Hepatocyte (in vitro differentiated cells): Measurements from ENCODE around the gene ATP6V0A1. TPM values are rescaled to one million over a fixed set of nuclear protein-coding genes. Genes with fewer than 3 reads are reported as not detected.
A peak's percentile ranks its signal among the peaks of the same experiment; 100 is the strongest.
"Not testable (repeated sequence)": the region's sequence is repeated elsewhere in the genome, so short reads cannot be mapped to it uniquely, and the experiment has no call there.

Experiments
- DNase-seq: peaks from one replicate; pipeline ENCODE4 v3.0.0-alpha.2; 2016; ENCODE audit warnings: low spot score
- H2AFZ ChIP-seq: fragments of 200-600 bp; sonication (generic); 2 replicates; pipeline ENCODE4 v1.6.0; 2016; ENCODE audit warnings: antibody characterized with exemption, mild to moderate bottlenecking
- H3K27ac ChIP-seq: fragments of 200-600 bp; sonication (generic); 2 replicates; pipeline ENCODE4 v1.5.1; 2016; ENCODE audit warnings: mild to moderate bottlenecking
- H3K27me3 ChIP-seq: fragments of 200-600 bp; sonication (generic); 2 replicates; pipeline ENCODE4 v1.6.1; 2016
- H3K36me3 ChIP-seq: fragments of 200-600 bp; sonication (generic); replicated peaks from 2 replicates; pipeline ENCODE4 v1.5.1; 2016; ENCODE audit warnings: low read depth; ENCODE audit not compliant: insufficient read depth
- H3K4me1 ChIP-seq: fragments of 200-600 bp; sonication (generic); 2 replicates; pipeline ENCODE4 v1.5.1; 2016; ENCODE audit warnings: mild to moderate bottlenecking, moderate library complexity; ENCODE audit not compliant: insufficient read depth
- H3K4me2 ChIP-seq: fragments of 200-600 bp; sonication (generic); 2 replicates; pipeline ENCODE4 v1.6.0; 2016
- H3K4me3 ChIP-seq: fragments of 200-600 bp; sonication (generic); 2 replicates; pipeline ENCODE4 v1.5.1; 2016; ENCODE audit warnings: mild to moderate bottlenecking
- H3K79me2 ChIP-seq: fragments of 200-600 bp; sonication (generic); 2 replicates; pipeline ENCODE4 v1.6.0; 2017; ENCODE audit warnings: mild to moderate bottlenecking
- H3K9me2 ChIP-seq: fragments of 200-600 bp; sonication (generic); replicated peaks from 2 replicates; pipeline ENCODE4 v1.6.0; 2017; ENCODE audit warnings: mild to moderate bottlenecking; ENCODE audit not compliant: insufficient read depth
- H3K9me3 ChIP-seq: fragments of 200-600 bp; sonication (generic); 2 replicates; pipeline ENCODE4 v1.5.1; 2016; ENCODE audit warnings: low read depth, mild to moderate bottlenecking
- H4K20me1 ChIP-seq: fragments of 200-600 bp; sonication (generic); 2 replicates; pipeline ENCODE4 v1.6.0; 2016; ENCODE audit warnings: mild to moderate bottlenecking; ENCODE audit not compliant: insufficient read depth, poor library complexity, severe bottlenecking
- EZH2 ChIP-seq: fragments of 200-600 bp; sonication (generic); IDR thresholded peaks from 2 replicates; pipeline ENCODE4 v1.6.1; 2016; ENCODE audit warnings: antibody characterized with exemption, mild to moderate bottlenecking, borderline replicate concordance
- EZH2phosphoT487 ChIP-seq: fragments of 200-600 bp; sonication (generic); IDR thresholded peaks from one replicate; pipeline ENCODE4 v1.6.1; 2018; ENCODE audit warnings: antibody characterized with exemption, mild to moderate bottlenecking, low read depth, moderate library complexity; ENCODE audit not compliant: unreplicated experiment, severe bottlenecking
- WGBS: methylation state at CpG from one replicate; pipeline ENCODE4 v1.1.6; 2016; ENCODE audit warnings: low lambda C conversion rate; ENCODE audit errors: missing lambda C conversion rate; 5-methylcytosine and 5-hydroxymethylcytosine counted together
- polyA plus RNA-seq: library from polyadenylated mRNA; unstranded; fragments of >200 nt; fragmentation: Nextera tagmentation; extraction: Ambion mirVana; gene quantifications from 2 replicates; pipeline ENCODE4 v1.2.1, GENCODE V29; 2016
- total RNA-seq: library from RNA; depleted of rRNA; stranded (reverse); fragments of >200 nt; gene quantifications from 2 replicates; pipeline ENCODE4 v1.2.3, GENCODE V29; 2014
- TF ChIP-seq, protein P1 (sequence below): fragments of 200-600 bp; sonication (generic); IDR thresholded peaks from 2 replicates; pipeline ENCODE4 v1.5.1; 2016; ENCODE audit warnings: antibody characterized with exemption, mild to moderate bottlenecking; ENCODE audit not compliant: poor library complexity

Gene ATP6V0A1
- total and polyA plus RNA-seq, 2 experiments from 2014 or later = 63.4 to 71.4 TPM

- Histone ChIP-seq H3K27me3 (no peaks in the 10 kb centered on the region), H3K4me1 (peaks cover 15% of the 10 kb centered on the region), H3K4me2 (peak overlapping the region; percentile 98), H3K79me2 (peaks cover 26% of the 10 kb centered on the region), H3K9me3 (no peaks in the 10 kb centered on the region), H3K27ac (peak overlapping the region; percentile 96), H3K36me3 (no peaks in the 10 kb centered on the region), H3K4me3 (peak overlapping the region; percentile 77), H4K20me1 (no peaks in the 10 kb centered on the region), H3K9me2 (no peaks in the 10 kb centered on the region), H2AFZ (peak overlapping the region; percentile 74)
- TF ChIP-seq EZH2phosphoT487 (no peak), EZH2 (no peak)
- TF ChIP-seq, protein P1, sequence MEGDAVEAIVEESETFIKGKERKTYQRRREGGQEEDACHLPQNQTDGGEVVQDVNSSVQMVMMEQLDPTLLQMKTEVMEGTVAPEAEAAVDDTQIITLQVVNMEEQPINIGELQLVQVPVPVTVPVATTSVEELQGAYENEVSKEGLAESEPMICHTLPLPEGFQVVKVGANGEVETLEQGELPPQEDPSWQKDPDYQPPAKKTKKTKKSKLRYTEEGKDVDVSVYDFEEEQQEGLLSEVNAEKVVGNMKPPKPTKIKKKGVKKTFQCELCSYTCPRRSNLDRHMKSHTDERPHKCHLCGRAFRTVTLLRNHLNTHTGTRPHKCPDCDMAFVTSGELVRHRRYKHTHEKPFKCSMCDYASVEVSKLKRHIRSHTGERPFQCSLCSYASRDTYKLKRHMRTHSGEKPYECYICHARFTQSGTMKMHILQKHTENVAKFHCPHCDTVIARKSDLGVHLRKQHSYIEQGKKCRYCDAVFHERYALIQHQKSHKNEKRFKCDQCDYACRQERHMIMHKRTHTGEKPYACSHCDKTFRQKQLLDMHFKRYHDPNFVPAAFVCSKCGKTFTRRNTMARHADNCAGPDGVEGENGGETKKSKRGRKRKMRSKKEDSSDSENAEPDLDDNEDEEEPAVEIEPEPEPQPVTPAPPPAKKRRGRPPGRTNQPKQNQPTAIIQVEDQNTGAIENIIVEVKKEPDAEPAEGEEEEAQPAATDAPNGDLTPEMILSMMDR = no peak
- 66% methylated on average over 16 of the region's 16 CpGs for WGBS
- no peak for DNase-seq
Measured at GRCh38 chr17:42553866-42554249, 95.2 kb downstream of the ATP6V0A1 start.

- TF ChIP-seq EZH2phosphoT487 (no peak), EZH2 (no peak)
- TF ChIP-seq, protein P1 = no peak
- no peaks in the 10 kb centered on the region for H3K9me3 ChIP-seq
- H3K4me1 ChIP-seq = peaks cover 13% of the 10 kb centered on the region
- H3K36me3 ChIP-seq = no peaks in the 10 kb centered on the region
- H3K4me2 ChIP-seq = peak overlapping the region; percentile 98
- WGBS = 3% methylated on average over 72 of the region's 82 CpGs
- H3K9me2 ChIP-seq = no peaks in the 10 kb centered on the region
- H4K20me1 ChIP-seq = no peaks in the 10 kb centered on the region
- H3K4me3 ChIP-seq = peak overlapping the region; percentile 77
- peak; percentile 92 for DNase-seq
- no peaks in the 10 kb centered on the region for H3K27me3 ChIP-seq
- H2AFZ ChIP-seq = peak overlapping the region; percentile 74
- H3K79me2 ChIP-seq = peaks cover 26% of the 10 kb centered on the region
- H3K27ac ChIP-seq = peak overlapping the region; percentile 96
Measured at GRCh38 chr17:42554250-42555121, 95.8 kb downstream of the ATP6V0A1 start.

DNA sequence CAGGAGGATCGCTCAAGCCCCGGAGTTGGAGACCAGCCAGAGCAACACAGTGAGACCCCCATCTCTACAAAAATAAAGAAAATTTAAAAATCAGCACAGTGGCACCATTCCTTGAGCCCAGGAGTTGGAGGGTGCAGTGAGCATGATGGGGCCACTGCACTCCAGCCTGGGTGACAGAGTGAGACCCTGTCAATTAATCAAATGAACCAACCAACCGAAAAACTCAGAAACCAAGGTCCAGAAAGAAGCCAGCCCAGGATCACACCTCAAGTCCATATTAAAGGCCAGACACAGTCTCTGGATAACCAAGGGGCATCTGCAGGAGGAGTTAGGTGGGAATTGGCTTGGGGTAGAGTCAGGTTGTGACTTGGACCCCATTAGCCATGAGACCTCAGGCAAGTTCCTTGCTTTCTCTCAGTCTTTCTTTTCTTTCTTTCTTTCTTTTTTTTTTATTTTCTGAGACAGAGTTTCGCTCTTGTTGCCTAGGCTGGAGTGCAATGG, 96.5 kb downstream of the ATP6V0A1 start:
- Histone ChIP-seq H4K20me1 (no peaks in the 10 kb centered on the region), H3K9me2 (no peaks in the 10 kb centered on the region), H3K4me3 (peak overlapping the region; percentile 77), H3K27me3 (no peaks in the 10 kb centered on the region), H3K79me2 (peaks cover 26% of the 10 kb centered on the region), H3K4me1 (peaks cover 13% of the 10 kb centered on the region), H3K27ac (peak overlapping the region; percentile 96), H3K36me3 (no peaks in the 10 kb centered on the region), H2AFZ (peak overlapping the region; percentile 74), H3K4me2 (peak overlapping the region; percentile 98), H3K9me3 (no peaks in the 10 kb centered on the region)
- TF ChIP-seq, protein P1 = no peak
- TF ChIP-seq EZH2phosphoT487 (no peak), EZH2 (no peak)
- no peak for DNase-seq
- WGBS = 33% methylated on average over 4 of the region's 4 CpGs

DNA sequence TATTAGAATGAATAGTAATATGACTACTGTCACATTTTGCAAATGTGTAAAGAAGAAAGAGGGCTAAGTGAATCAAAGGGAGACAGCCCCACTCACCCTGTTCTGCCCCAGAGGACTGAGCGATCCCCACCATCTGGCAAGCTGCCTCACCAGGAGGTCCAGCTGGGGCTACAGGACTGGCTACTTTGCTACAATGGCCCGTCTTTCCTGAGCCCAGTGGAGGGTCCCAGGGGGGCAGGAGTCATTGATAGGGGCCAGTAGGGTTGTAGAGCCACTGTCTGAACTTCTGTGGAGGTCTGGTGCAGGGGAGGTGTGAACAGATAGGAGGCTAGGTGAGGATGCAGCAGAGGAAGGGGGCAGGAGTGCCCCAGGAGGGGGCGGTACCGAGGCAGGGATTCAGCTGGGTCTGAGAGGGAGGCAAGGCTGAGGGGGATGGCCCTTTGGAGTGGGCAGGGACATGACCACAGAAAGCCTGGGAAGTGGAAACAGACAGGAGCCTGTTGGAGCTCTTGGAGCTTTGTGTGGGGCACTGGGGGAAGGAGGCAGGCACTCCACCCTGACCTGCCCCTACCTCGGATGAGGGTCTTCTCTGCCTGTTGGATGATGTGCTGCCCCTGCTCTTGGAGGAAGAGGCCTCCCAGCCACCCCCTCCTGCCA, 97.4 kb downstream of the ATP6V0A1 start:
- Histone ChIP-seq H3K79me2 (peaks cover 26% of the 10 kb centered on the region), H3K4me1 (peaks cover 13% of the 10 kb centered on the region), H3K4me2 (peak overlapping the region; percentile 98)
- not testable (repeated sequence) for H3K27ac ChIP-seq, H3K9me2 ChIP-seq, H2AFZ ChIP-seq, H3K36me3 ChIP-seq, H3K4me3 ChIP-seq, DNase-seq, H3K27me3 ChIP-seq, H4K20me1 ChIP-seq, H3K9me3 ChIP-seq
- WGBS = 48% methylated on average over 5 of the region's 5 CpGs
